Neural cell (in vitro differentiated cells): ENCODE measurements around the gene DLK1. TPM values are rescaled to one million over a fixed set of nuclear protein-coding genes. Genes with fewer than 3 reads are reported as not detected.

Experiments used
- H2AFZ ChIP-seq: fragments of 200-600, 300-800 bp; sonication (generic), shearing (Covaris generic); 2 replicates; pipeline ENCODE4 v1.6.0; 2014; ENCODE audit warnings: low read depth, mild to moderate bottlenecking, antibody characterized with exemption, low read length, moderate library complexity
- H3F3A ChIP-seq: fragments of 200-600 bp; shearing (Covaris generic); 2 replicates; pipeline ENCODE4 v1.6.1; 2016; ENCODE audit warnings: mild to moderate bottlenecking, moderate library complexity, mixed read lengths, antibody characterized with exemption, low read length; ENCODE audit not compliant: insufficient read depth, poor library complexity, severe bottlenecking
- H3K27ac ChIP-seq: fragments of 200-600, 300-800 bp; sonication (generic), shearing (Covaris generic); 2 replicates; pipeline ENCODE4 v1.5.1; 2014; ENCODE audit warnings: mild to moderate bottlenecking, low read length, moderate library complexity
- H3K27me3 ChIP-seq: fragments of 300-800, 200-600 bp; sonication (generic), shearing (Covaris generic); 2 replicates; pipeline ENCODE4 v1.6.0; 2014; ENCODE audit warnings: mild to moderate bottlenecking, low read depth, low read length, moderate library complexity; ENCODE audit not compliant: insufficient read depth
- H3K36me3 ChIP-seq: fragments of 300-800, 200-600 bp; sonication (generic), shearing (Covaris generic); 2 replicates; pipeline ENCODE4 v1.5.1; 2014; ENCODE audit warnings: mild to moderate bottlenecking, antibody characterized with exemption, low read length, moderate library complexity; ENCODE audit not compliant: insufficient read depth
- H3K4me2 ChIP-seq: fragments of 300-800, 200-600 bp; sonication (generic), shearing (Covaris generic); 2 replicates; pipeline ENCODE4 v1.6.0; 2014; ENCODE audit warnings: mild to moderate bottlenecking, low read length
- H3K4me3 ChIP-seq: fragments of 300-800, 200-600 bp; sonication (generic), shearing (Covaris generic); 2 replicates; pipeline ENCODE4 v1.5.1; 2014; ENCODE audit warnings: mild to moderate bottlenecking, low read length, moderate library complexity
- H3K79me2 ChIP-seq: fragments of 200-600 bp; shearing (Covaris generic); replicated peaks from 2 replicates; pipeline ENCODE4 v1.6.0; 2014; ENCODE audit warnings: mild to moderate bottlenecking, low read length, moderate library complexity; ENCODE audit not compliant: insufficient read depth
- H3K9ac ChIP-seq: fragments of 300-800, 200-600 bp; sonication (generic), shearing (Covaris generic); 2 replicates; pipeline ENCODE4 v1.6.1; 2016; ENCODE audit warnings: mild to moderate bottlenecking, low read length, mixed read lengths
- H3K9me2 ChIP-seq: fragments of 200-600 bp; shearing (Covaris generic); 2 replicates; pipeline ENCODE4 v1.6.1; 2016; ENCODE audit warnings: mild to moderate bottlenecking, low read length, mixed read lengths; ENCODE audit not compliant: insufficient read depth
- H3K9me3 ChIP-seq: fragments of 200-600, 300-800 bp; sonication (generic), shearing (Covaris generic); 2 replicates; pipeline ENCODE4 v1.6.1; 2016; ENCODE audit warnings: mild to moderate bottlenecking, mixed run types, low read length, moderate library complexity, mixed read lengths
- H4K20me1 ChIP-seq: fragments of 200-600 bp; shearing (Covaris generic); 2 replicates; pipeline ENCODE4 v1.6.1; 2016; ENCODE audit warnings: mild to moderate bottlenecking, mixed run types; ENCODE audit not compliant: insufficient read depth
- CTCF ChIP-seq: fragments of 450-650 bp; IDR thresholded peaks from 2 replicates; pipeline ENCODE4 v1.5.1; 2014; ENCODE audit warnings: antibody characterized with exemption, mild to moderate bottlenecking, moderate library complexity; ENCODE audit not compliant: poor library complexity, severe bottlenecking
- EP300 ChIP-seq: fragments of 450-650 bp; conservative IDR thresholded peaks from 2 replicates; pipeline ENCODE4 v1.6.1; 2014; ENCODE audit warnings: antibody characterized with exemption, mild to moderate bottlenecking, moderate library complexity; ENCODE audit not compliant: poor library complexity, severe bottlenecking
- EZH2 ChIP-seq: fragments of 200-600, 300-800 bp; shearing (Covaris generic), sonication (generic); IDR thresholded peaks from 2 replicates; pipeline ENCODE4 v1.6.1; 2014; ENCODE audit warnings: antibody characterized with exemption, low read length, borderline replicate concordance, mild to moderate bottlenecking; ENCODE audit not compliant: insufficient read depth, poor library complexity, severe bottlenecking
- MXI1 ChIP-seq: fragments of 450-650 bp; conservative IDR thresholded peaks from 2 replicates; pipeline ENCODE4 v1.6.1; 2014; ENCODE audit warnings: antibody characterized with exemption, mild to moderate bottlenecking; ENCODE audit not compliant: poor library complexity, severe bottlenecking
- POLR2AphosphoS5 ChIP-seq: IDR thresholded peaks from 2 replicates; pipeline ENCODE4 v1.6.1; 2012
- RAD21 ChIP-seq: fragments of 450-650 bp; conservative IDR thresholded peaks from 2 replicates; pipeline ENCODE4 v1.6.1; 2014; ENCODE audit warnings: antibody characterized with exemption, mild to moderate bottlenecking, moderate library complexity
- REST ChIP-seq: IDR thresholded peaks from 2 replicates; pipeline ENCODE4 v1.6.1; 2012; ENCODE audit warnings: borderline replicate concordance
- SMC3 ChIP-seq: fragments of 450-650 bp; conservative IDR thresholded peaks from 2 replicates; pipeline ENCODE4 v1.6.1; 2014; ENCODE audit warnings: antibody characterized with exemption, mild to moderate bottlenecking, moderate library complexity; ENCODE audit not compliant: poor library complexity
- TAF1 ChIP-seq: IDR thresholded peaks from 2 replicates; pipeline ENCODE4 v1.6.1; 2012; ENCODE audit warnings: low read depth
- polyA plus RNA-seq: library from polyadenylated mRNA; depleted of rRNA; stranded (reverse); fragments of >200 nt; gene quantifications from 2 replicates; pipeline ENCODE4 v1.2.3, GENCODE V29; 2014

DLK1 gene
- polyA plus RNA-seq, 1 donor from 2014 or later = 6.8 TPM

GRCh38 chr14:100765991-100766390 is 39.3 kb downstream of the DLK1 start:
- Histone ChIP-seq H3K27me3 (no peaks in the 10 kb centered on the region), H3K9me2 (no peaks in the 10 kb centered on the region), H3K27ac (no peak overlapping the region), H3K4me3 (no peak overlapping the region), H3K9ac (no peak overlapping the region), H3K79me2 (no peaks in the 10 kb centered on the region), H3F3A (no peaks in the 10 kb centered on the region), H4K20me1 (no peaks in the 10 kb centered on the region), H3K36me3 (no peaks in the 10 kb centered on the region), H2AFZ (no peak overlapping the region), H3K4me2 (no peak overlapping the region), H3K9me3 (no peaks in the 10 kb centered on the region)
- TF ChIP-seq EZH2 (no peak), TAF1 (no peak), REST (no peak), POLR2AphosphoS5 (no peak), CTCF (no peak), SMC3 (no peak), RAD21 (no peak), EP300 (no peak), MXI1 (no peak)

GRCh38 chr14:100767003-100767787 is 40.5 kb downstream of the DLK1 start:
- Histone ChIP-seq H3K4me3 (no peak overlapping the region), H3K9me2 (no peaks in the 10 kb centered on the region), H3K36me3 (no peaks in the 10 kb centered on the region), H3K9ac (no peak overlapping the region), H3K27ac (no peak overlapping the region), H3K27me3 (no peaks in the 10 kb centered on the region), H3F3A (no peaks in the 10 kb centered on the region), H4K20me1 (no peaks in the 10 kb centered on the region), H3K9me3 (no peaks in the 10 kb centered on the region), H3K4me2 (no peak overlapping the region), H3K79me2 (no peaks in the 10 kb centered on the region), H2AFZ (no peak overlapping the region)
- TF ChIP-seq POLR2AphosphoS5 (no peak), EP300 (no peak), MXI1 (no peak), REST (no peak), TAF1 (no peak), RAD21 (no peak), CTCF (no peak), SMC3 (no peak), EZH2 (no peak)
